ENCODE measurements around the gene TRIM44. TPM values are rescaled to one million over a fixed set of nuclear protein-coding genes. Genes with fewer than 3 reads are reported as not detected.

The TRIM44 gene
- polyA plus RNA-seq, 1 donor, result 40.5 TPM

DNA sequence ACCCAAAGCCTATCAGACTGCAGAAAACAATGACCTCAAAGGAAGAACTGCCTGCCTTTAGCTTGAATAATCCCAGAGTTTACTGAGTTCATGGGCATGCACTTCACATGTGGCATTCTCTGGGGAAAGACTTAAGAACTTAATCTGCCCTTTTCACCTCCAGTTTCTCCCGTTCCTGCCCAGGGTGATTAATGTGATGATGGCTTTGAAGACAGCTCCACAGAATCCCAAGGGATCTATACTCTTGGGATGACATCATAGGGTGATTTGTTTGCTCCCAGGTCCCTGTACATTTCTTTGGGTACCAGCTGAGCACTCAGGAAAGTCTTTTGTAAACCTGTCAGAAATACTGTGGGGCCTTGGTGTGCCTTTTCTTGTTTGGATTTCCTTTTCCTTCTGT, 30.3 kb upstream of the TRIM44 start:
- no peak for DNase-seq
- Histone ChIP-seq H3K4me1 (ENCODE audit: control insufficient read depth, insufficient read depth, low read length) (peaks cover 3% of the 10 kb centered on the region), H3K27ac (ENCODE audit: low read length) (no peak overlapping the region), H3K4me3 (ENCODE audit: low read length) (no peak overlapping the region), H3K9me3 (ENCODE audit: control insufficient read depth, low read depth, low read length) (no peaks in the 10 kb centered on the region), H3K27me3 (ENCODE audit: control insufficient read depth, insufficient read depth, low read length) (peaks cover 4% of the 10 kb centered on the region), H3K36me3 (ENCODE audit: control insufficient read depth, insufficient read depth, low read length) (no peaks in the 10 kb centered on the region)
- WGBS (ENCODE audit: insufficient coverage, low lambda C conversion rate), result no CpG with 5 or more reads among the region's 1 CpG

- WGBS (ENCODE audit: insufficient coverage, low lambda C conversion rate), result no CpG with 5 or more reads among the region's 4 CpGs
- no peak overlapping the region for H3K4me3 ChIP-seq (ENCODE audit: low read length)
- H3K27ac ChIP-seq (ENCODE audit: low read length), result no peak overlapping the region
- no peaks in the 10 kb centered on the region for H3K36me3 ChIP-seq (ENCODE audit: control insufficient read depth, insufficient read depth, low read length)
- no peak for DNase-seq
- H3K27me3 ChIP-seq (ENCODE audit: control insufficient read depth, insufficient read depth, low read length), result peaks cover 8% of the 10 kb centered on the region
- H3K4me1 ChIP-seq (ENCODE audit: control insufficient read depth, insufficient read depth, low read length), result peaks cover 3% of the 10 kb centered on the region
- H3K9me3 ChIP-seq (ENCODE audit: control insufficient read depth, low read depth, low read length), result no peaks in the 10 kb centered on the region
These were observed 28.6 kb upstream of the TRIM44 start for GRCh38 chr11:35633827-35634423.

DNA sequence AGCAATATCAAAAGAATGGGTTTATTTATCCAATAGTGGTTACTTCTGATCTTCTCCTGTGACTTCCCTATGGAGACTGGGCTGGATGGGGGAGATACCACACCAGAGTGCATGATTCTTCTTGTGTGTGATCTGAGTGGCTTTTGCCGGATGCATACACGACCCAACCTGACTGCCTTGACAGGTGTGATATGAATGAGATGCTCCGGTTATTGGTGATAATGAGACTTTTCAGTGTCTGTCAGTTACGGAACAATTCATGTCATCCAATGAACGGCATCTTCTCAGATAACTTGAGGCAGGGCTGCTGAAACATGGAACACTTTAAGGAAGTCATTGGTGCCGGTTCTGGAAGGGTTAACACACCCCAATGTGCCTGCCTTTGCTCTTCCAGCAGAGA, 26.6 kb upstream of the TRIM44 start:
- Histone ChIP-seq H3K4me3 (ENCODE audit: low read length) (no peak overlapping the region), H3K9me3 (ENCODE audit: control insufficient read depth, low read depth, low read length) (no peaks in the 10 kb centered on the region), H3K4me1 (ENCODE audit: control insufficient read depth, insufficient read depth, low read length) (no peaks in the 10 kb centered on the region), H3K27ac (ENCODE audit: low read length) (no peak overlapping the region), H3K36me3 (ENCODE audit: control insufficient read depth, insufficient read depth, low read length) (no peaks in the 10 kb centered on the region), H3K27me3 (ENCODE audit: control insufficient read depth, insufficient read depth, low read length) (peaks cover 11% of the 10 kb centered on the region)
- DNase-seq, result no peak
- no CpG with 5 or more reads among the region's 6 CpGs for WGBS (ENCODE audit: insufficient coverage, low lambda C conversion rate)

GRCh38 chr11:35639591-35640179, 22.9 kb upstream of the TRIM44 start:
- no peaks in the 10 kb centered on the region for H3K36me3 ChIP-seq (ENCODE audit: control insufficient read depth, insufficient read depth, low read length)

DNA sequence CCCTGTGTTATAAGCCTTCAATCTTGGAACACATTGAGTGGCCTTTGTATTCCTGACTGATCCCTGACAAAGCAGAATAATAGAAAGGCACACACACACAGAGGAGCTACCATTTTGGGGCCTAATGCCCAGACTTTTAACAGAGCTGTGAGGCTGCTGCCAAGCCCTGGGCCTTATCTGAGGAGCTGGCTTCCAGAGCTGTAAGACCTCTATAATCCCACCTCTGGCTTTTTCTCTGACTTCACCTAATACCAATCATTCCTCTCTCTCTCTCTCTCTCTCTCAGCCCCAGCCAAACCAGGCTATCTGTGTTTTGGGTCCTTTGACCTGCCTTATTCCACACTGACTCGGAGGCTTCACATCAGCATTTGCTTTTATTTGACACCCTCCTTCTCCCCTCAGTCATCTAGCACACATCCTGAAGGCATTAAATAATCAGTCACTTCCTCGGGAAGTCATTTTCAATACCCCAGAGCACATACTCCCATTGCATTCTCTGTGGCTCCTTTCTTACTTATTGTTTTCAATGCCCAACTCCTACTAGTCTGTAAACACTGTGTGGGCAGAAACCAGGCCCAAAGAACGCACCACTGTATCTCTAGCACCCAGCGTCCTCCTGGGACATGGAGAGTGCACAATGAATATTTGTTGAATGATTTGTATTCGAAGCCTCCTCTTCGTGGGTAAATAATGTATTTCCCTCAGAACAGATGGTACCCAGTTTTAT, 21.2 kb upstream of the TRIM44 start:
- no peaks in the 10 kb centered on the region for H3K9me3 ChIP-seq (ENCODE audit: control insufficient read depth, low read depth, low read length)
- H3K36me3 ChIP-seq (ENCODE audit: control insufficient read depth, insufficient read depth, low read length), result no peaks in the 10 kb centered on the region
- peaks cover 10% of the 10 kb centered on the region for H3K27me3 ChIP-seq (ENCODE audit: control insufficient read depth, insufficient read depth, low read length)
- H3K4me1 ChIP-seq (ENCODE audit: control insufficient read depth, insufficient read depth, low read length), result no peaks in the 10 kb centered on the region
- no peak for DNase-seq
- no peak overlapping the region for H3K27ac ChIP-seq (ENCODE audit: low read length)
- H3K4me3 ChIP-seq (ENCODE audit: low read length), result no peak overlapping the region
- 80% methylated on average over 2 of the region's 6 CpGs for WGBS (ENCODE audit: insufficient coverage, low lambda C conversion rate)

More at GRCh38 chr11:35639591-35640179, 22.9 kb upstream of the TRIM44 start:
- DNase-seq, result no peak
- H3K27ac ChIP-seq (ENCODE audit: low read length), result no peak overlapping the region
- no CpG with 5 or more reads among the region's 9 CpGs for WGBS (ENCODE audit: insufficient coverage, low lambda C conversion rate)
- peaks cover 10% of the 10 kb centered on the region for H3K27me3 ChIP-seq (ENCODE audit: control insufficient read depth, insufficient read depth, low read length)
- H3K4me3 ChIP-seq (ENCODE audit: low read length), result no peak overlapping the region
- H3K4me1 ChIP-seq (ENCODE audit: control insufficient read depth, insufficient read depth, low read length), result no peaks in the 10 kb centered on the region
- no peaks in the 10 kb centered on the region for H3K9me3 ChIP-seq (ENCODE audit: control insufficient read depth, low read depth, low read length)

DNA sequence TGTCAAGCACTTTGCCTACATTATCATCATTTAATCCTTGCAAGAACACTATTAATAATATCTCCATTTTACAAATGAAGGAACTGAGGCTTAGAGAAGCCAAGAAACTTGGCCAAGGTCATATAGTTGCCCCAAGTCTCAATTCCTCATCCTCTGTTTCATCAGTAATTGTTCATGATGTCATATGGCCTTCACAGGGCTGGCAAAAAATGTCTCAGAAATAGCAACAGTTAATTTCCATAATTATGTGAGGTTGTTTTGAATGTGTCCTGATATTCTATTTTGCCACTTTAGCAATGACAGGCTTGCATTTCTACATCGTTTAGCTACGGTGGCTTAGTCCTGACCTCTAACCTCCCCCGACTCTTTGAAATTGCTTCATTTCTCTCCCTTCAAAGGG, 20.6 kb upstream of the TRIM44 start:
- Histone ChIP-seq H3K4me3 (ENCODE audit: low read length) (no peak overlapping the region), H3K4me1 (ENCODE audit: control insufficient read depth, insufficient read depth, low read length) (no peaks in the 10 kb centered on the region), H3K27me3 (ENCODE audit: control insufficient read depth, insufficient read depth, low read length) (peaks cover 10% of the 10 kb centered on the region), H3K36me3 (ENCODE audit: control insufficient read depth, insufficient read depth, low read length) (no peaks in the 10 kb centered on the region), H3K9me3 (ENCODE audit: control insufficient read depth, low read depth, low read length) (no peaks in the 10 kb centered on the region), H3K27ac (ENCODE audit: low read length) (no peak overlapping the region)
- WGBS (ENCODE audit: insufficient coverage, low lambda C conversion rate), result no CpG with 5 or more reads among the region's 3 CpGs
- no peak for DNase-seq

- Histone ChIP-seq H3K27me3 (ENCODE audit: control insufficient read depth, insufficient read depth, low read length) (peaks cover 7% of the 10 kb centered on the region), H3K9me3 (ENCODE audit: control insufficient read depth, low read depth, low read length) (no peaks in the 10 kb centered on the region), H3K27ac (ENCODE audit: low read length) (no peak overlapping the region), H3K4me1 (ENCODE audit: control insufficient read depth, insufficient read depth, low read length) (no peaks in the 10 kb centered on the region), H3K36me3 (ENCODE audit: control insufficient read depth, insufficient read depth, low read length) (no peaks in the 10 kb centered on the region), H3K4me3 (ENCODE audit: low read length) (no peak overlapping the region)
- DNase-seq, result no peak
- 100% methylated on average over 1 of the region's 8 CpGs for WGBS (ENCODE audit: insufficient coverage, low lambda C conversion rate)
These were observed 15.0 kb upstream of the TRIM44 start for GRCh38 chr11:35647421-35648093.

GRCh38 chr11:35650006-35650405, 12.6 kb upstream of the TRIM44 start:
- H3K9me3 ChIP-seq (ENCODE audit: control insufficient read depth, low read depth, low read length), result no peaks in the 10 kb centered on the region
- no peak overlapping the region for H3K27ac ChIP-seq (ENCODE audit: low read length)
- H3K36me3 ChIP-seq (ENCODE audit: control insufficient read depth, insufficient read depth, low read length), result no peaks in the 10 kb centered on the region
- no peaks in the 10 kb centered on the region for H3K4me1 ChIP-seq (ENCODE audit: control insufficient read depth, insufficient read depth, low read length)
- H3K27me3 ChIP-seq (ENCODE audit: control insufficient read depth, insufficient read depth, low read length), result peaks cover 8% of the 10 kb centered on the region
- DNase-seq, result no peak
- WGBS (ENCODE audit: insufficient coverage, low lambda C conversion rate), result 80% methylated on average over 1 of the region's 1 CpG
- H3K4me3 ChIP-seq (ENCODE audit: low read length), result no peak overlapping the region

- H3K27ac ChIP-seq (ENCODE audit: low read length), result no peak overlapping the region
- H3K27me3 ChIP-seq (ENCODE audit: control insufficient read depth, insufficient read depth, low read length), result peaks cover 8% of the 10 kb centered on the region
- no peaks in the 10 kb centered on the region for H3K4me1 ChIP-seq (ENCODE audit: control insufficient read depth, insufficient read depth, low read length)
- no peaks in the 10 kb centered on the region for H3K36me3 ChIP-seq (ENCODE audit: control insufficient read depth, insufficient read depth, low read length)
- DNase-seq, result no peak
- H3K9me3 ChIP-seq (ENCODE audit: control insufficient read depth, low read depth, low read length), result no peaks in the 10 kb centered on the region
- H3K4me3 ChIP-seq (ENCODE audit: low read length), result no peak overlapping the region
- WGBS (ENCODE audit: insufficient coverage, low lambda C conversion rate), result 100% methylated on average over 1 of the region's 4 CpGs
These were observed 12.1 kb upstream of the TRIM44 start for GRCh38 chr11:35650467-35650866.

DNA sequence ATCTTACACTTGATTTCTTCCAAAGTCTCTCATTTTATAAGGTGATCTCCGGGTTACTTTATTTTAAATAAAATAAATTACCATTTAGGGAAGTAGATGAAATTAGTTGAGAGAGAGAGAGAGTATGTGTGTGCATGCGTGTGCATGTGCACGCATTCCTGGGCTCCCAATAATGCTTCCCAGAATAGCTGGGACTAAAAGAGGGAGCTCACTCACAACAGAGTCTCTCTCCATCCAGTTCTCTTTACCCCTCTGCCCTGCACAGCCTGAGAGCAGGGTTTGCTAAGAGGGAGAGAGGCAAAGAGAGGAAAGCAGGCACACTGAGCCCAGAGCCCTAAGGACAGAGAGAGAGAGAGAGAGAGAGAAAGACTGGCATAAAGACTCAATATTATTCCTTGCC, 11.3 kb upstream of the TRIM44 start:
- WGBS (ENCODE audit: insufficient coverage, low lambda C conversion rate), result no CpG with 5 or more reads among the region's 3 CpGs
- no peak for DNase-seq
- no peaks in the 10 kb centered on the region for H3K9me3 ChIP-seq (ENCODE audit: control insufficient read depth, low read depth, low read length)
- no peaks in the 10 kb centered on the region for H3K36me3 ChIP-seq (ENCODE audit: control insufficient read depth, insufficient read depth, low read length)
- H3K4me1 ChIP-seq (ENCODE audit: control insufficient read depth, insufficient read depth, low read length), result no peaks in the 10 kb centered on the region
- H3K27me3 ChIP-seq (ENCODE audit: control insufficient read depth, insufficient read depth, low read length), result peaks cover 12% of the 10 kb centered on the region
- H3K4me3 ChIP-seq (ENCODE audit: low read length), result no peak overlapping the region
- no peak overlapping the region for H3K27ac ChIP-seq (ENCODE audit: low read length)

Data from large intestine (tissue), 3 donors.